ENCODE results near the gene UIMC1. TPM values are rescaled to one million over a fixed set of nuclear protein-coding genes. Genes with fewer than 3 reads are reported as not detected.

The UIMC1 gene
- total and polyA plus RNA-seq, 2 of the 4 experiments (the other 2 are of a cell fraction): 19.5 to 27.6 TPM

- Histone ChIP-seq H3K36me3 (ENCODE audit: control insufficient read depth, insufficient read depth, low read length) (peaks cover 20% of the 10 kb centered on the region), H3K9me3 (ENCODE audit: control insufficient read depth, insufficient read depth, low read length) (no peaks in the 10 kb centered on the region), H4K91ac (ENCODE audit: insufficient read depth, low read depth, low read length) (no peak overlapping the region), H3K18ac (ENCODE audit: low read depth, low read length) (no peak overlapping the region), H3K79me1 (ENCODE audit: low read depth in 1 of 2, low read length in 2 of 2) (peaks cover 3 to 17% of the 10 kb centered on the region in 2 experiments; a peak in 3 of 4 replicates), H2AK5ac (ENCODE audit: low read depth, low read length) (no peak overlapping the region), H4K20me1 (ENCODE audit: insufficient read depth, low read length) (no peaks in the 10 kb centered on the region; the same call in 1 of the 2 replicates), H3K14ac (replicated peaks; ENCODE audit: low read depth, low read length) (no peak overlapping the region), H4K5ac (ENCODE audit: low read depth, low read length) (no peak overlapping the region), H3K4me2 (ENCODE audit: low read depth, low read length) (no peak overlapping the region), H2BK15ac (ENCODE audit: low read depth, low read length) (no peak overlapping the region), H2BK20ac (ENCODE audit: low read depth, low read length) (no peak overlapping the region), H3K4ac (ENCODE audit: low read depth, low read length) (no peak overlapping the region), H3K27ac (ENCODE audit: insufficient read depth, low read length) (no peak overlapping the region), H3K4me1 (ENCODE audit: control insufficient read depth, insufficient read depth, low read length) (peaks cover 2% of the 10 kb centered on the region; the same call in 1 of the 2 replicates), H3K9ac (ENCODE audit: low read depth, low read length) (no peak overlapping the region), H3K27me3 (ENCODE audit: control insufficient read depth, insufficient read depth, low read length) (no peaks in the 10 kb centered on the region), H2BK5ac (ENCODE audit: low read depth, low read length, poor library complexity, severe bottlenecking) (no peak overlapping the region), H3K56ac (ENCODE audit: extremely low read depth, insufficient read depth, low read length) (no peak overlapping the region), H3K9me1 (ENCODE audit: insufficient read depth, low read length) (no peaks in the 10 kb centered on the region), H4K8ac (ENCODE audit: low read depth in 2 of 2, low read length in 2 of 2) (no peak overlapping the region), H2BK120ac (ENCODE audit: low read depth, low read length) (no peak overlapping the region), H2AK9ac (replicated peaks; ENCODE audit: low read depth, low read length, poor library complexity) (no peak overlapping the region), H3K4me3 (ENCODE audit: insufficient read depth, low read depth, low read length) (no peak overlapping the region), H2AFZ (replicated peaks; ENCODE audit: low read length, poor library complexity) (no peak overlapping the region), H3K23ac (ENCODE audit: low read depth, low read length) (no peak overlapping the region)
- BruUV-seq (replicated peaks): no TSS peak
- no peak for DNase-seq
- in situ Hi-C loops (cut with MboI; ENCODE audit: low sequenced_read_pairs) (no loop called here), dilution Hi-C loops (cut with HindIII; ENCODE audit: low sequenced_read_pairs, unreplicated experiment) (no loop called here), intact Hi-C loops (cut with micrococcal nuclease) (no loop called here)
- ATAC-seq (ENCODE audit: low read depth): no peak
- POLR2A ChIA-PET (ENCODE audit: unreplicated experiment): no interaction called here
- no CpG with 5 or more reads among the region's 2 CpGs for WGBS, 2 experiments (ENCODE audit: extremely low coverage in 2 of 2, insufficient read length in 1 of 2)
- CTCF ChIA-PET: interaction anchor here (0.6 kb wide), 2 partner anchors 19 to 311 kb away, joined by 3 to 5 read pairs; no protein-coding TSS in a partner anchor
- no peak for TF ChIP-seq SMC3 (IDR thresholded peaks at IDR 0.05; ENCODE audit: low read depth, low read length)
- TF ChIP-seq ELK1 (IDR thresholded peaks at IDR 0.05; ENCODE audit: borderline replicate concordance, low read depth, low read length): no peak
- no peak for TF ChIP-seq MXI1 (IDR thresholded peaks at IDR 0.05; ENCODE audit: borderline replicate concordance, low read depth, low read length)
- TF ChIP-seq RCOR1 (IDR thresholded peaks at IDR 0.05; ENCODE audit: insufficient replicate concordance, low read length): no peak
- no peak for TF ChIP-seq CHD1 (IDR thresholded peaks at IDR 0.05; ENCODE audit: low read depth, low read length)
- TF ChIP-seq CEBPB (IDR thresholded peaks at IDR 0.05; ENCODE audit: low read depth, low read length): no peak
- TF ChIP-seq RFX5 (IDR thresholded peaks at IDR 0.05; ENCODE audit: low read depth, low read length): no peak
- no peak for TF ChIP-seq MAZ (IDR thresholded peaks at IDR 0.05; ENCODE audit: borderline replicate concordance, low read depth, low read length)
- no peak for TF ChIP-seq POLR2A (IDR thresholded peaks at IDR 0.05; ENCODE audit: low read depth, low read length)
- TF ChIP-seq FOS (IDR thresholded peaks at IDR 0.05; ENCODE audit: low read depth, low read length): no peak
- no peak for TF ChIP-seq RAD21 (IDR thresholded peaks at IDR 0.05; ENCODE audit: low read length)
Measured at GRCh38 chr5:176947847-176948246, 58.7 kb downstream of the UIMC1 start.

Measured in IMR-90 (cell line).